ENCODE data around the gene PCDHB5.
"Not testable (repeated sequence)": the region's sequence is repeated elsewhere in the genome, so short reads cannot be mapped to it uniquely, and the experiment has no call there.

Gene PCDHB5

GRCh38 chr5:141135030-141135717 lies at the start of gene PCDHB5:
PCDHB5 (plus strand) TSS chr5:141135206; CDS start chr5:141135435, 229 bp downstream.
- no peak for DNase-seq

- no peak for DNase-seq
Observed at GRCh38 chr5:141094481-141095262, 40.3 kb upstream of the PCDHB5 start, which contains the start of gene PCDHB2. PCDHB2 (plus strand) TSS chr5:141094615; CDS start chr5:141094791, 176 bp downstream.

- DNase-seq = no peak
Observed at GRCh38 chr5:141095263-141095641, 39.8 kb upstream of the PCDHB5 start.

- DNase-seq = not testable (repeated sequence)
Observed at GRCh38 chr5:141096181-141096580, 38.8 kb upstream of the PCDHB5 start.

DNA sequence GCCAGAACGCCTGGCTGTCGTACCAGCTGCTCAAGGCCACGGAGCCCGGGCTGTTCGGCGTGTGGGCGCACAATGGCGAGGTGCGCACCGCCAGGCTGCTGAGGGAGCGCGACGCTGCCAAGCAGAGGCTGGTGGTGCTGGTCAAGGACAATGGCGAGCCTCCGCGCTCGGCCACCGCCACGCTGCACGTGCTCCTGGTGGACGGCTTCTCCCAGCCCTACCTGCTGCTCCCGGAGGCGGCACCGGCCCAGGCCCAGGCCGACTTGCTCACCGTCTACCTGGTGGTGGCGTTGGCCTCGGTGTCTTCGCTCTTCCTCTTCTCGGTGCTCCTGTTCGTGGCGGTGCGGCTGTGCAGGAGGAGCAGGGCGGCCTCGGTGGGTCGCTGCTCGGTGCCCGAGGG lies 38.4 kb upstream of the PCDHB5 start:
- not testable (repeated sequence) for DNase-seq

GRCh38 chr5:141100243-141100805 lies 34.7 kb upstream of the PCDHB5 start, which contains the start of gene PCDHB3:
PCDHB3 (plus strand) TSS chr5:141100473; CDS start chr5:141100650, 177 bp downstream.
- DNase-seq = no peak

GRCh38 chr5:141101059-141101458 lies 33.9 kb upstream of the PCDHB5 start:
- DNase-seq = no peak

- DNase-seq = not testable (repeated sequence)
Observed at GRCh38 chr5:141102070-141102469, 32.9 kb upstream of the PCDHB5 start.

DNA sequence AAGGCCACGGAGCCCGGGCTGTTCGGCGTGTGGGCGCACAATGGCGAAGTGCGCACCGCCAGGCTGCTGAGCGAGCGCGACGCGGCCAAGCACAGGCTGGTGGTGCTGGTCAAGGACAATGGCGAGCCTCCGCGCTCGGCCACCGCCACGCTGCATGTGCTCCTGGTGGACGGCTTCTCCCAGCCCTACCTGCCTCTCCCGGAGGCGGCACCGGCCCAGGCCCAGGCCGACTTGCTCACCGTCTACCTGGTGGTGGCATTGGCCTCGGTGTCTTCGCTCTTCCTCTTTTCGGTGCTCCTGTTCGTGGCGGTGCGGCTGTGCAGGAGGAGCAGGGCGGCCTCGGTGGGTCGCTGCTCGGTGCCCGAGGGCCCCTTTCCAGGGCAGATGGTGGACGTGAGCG lies 32.5 kb upstream of the PCDHB5 start:
- not testable (repeated sequence) for DNase-seq

DNA sequence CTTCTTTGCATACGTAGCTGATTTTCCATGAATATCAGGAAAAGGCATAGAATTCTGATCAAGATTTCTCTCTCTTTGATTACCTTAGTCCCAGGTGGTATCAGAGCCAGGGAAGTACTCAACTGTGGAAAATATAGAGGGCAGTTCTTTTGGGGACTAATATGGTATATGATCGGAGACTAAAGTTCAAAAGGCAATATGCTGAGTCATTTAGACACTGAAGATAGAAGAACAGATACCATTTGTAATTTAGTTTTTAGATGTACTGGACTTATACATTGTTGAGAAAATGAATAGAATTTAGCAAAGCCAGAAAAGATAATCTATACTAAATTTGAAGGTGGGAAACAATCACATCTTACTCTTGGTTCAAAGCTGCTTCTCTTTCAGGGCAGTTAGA lies 29.7 kb upstream of the PCDHB5 start:
- DNase-seq = no peak

DNA sequence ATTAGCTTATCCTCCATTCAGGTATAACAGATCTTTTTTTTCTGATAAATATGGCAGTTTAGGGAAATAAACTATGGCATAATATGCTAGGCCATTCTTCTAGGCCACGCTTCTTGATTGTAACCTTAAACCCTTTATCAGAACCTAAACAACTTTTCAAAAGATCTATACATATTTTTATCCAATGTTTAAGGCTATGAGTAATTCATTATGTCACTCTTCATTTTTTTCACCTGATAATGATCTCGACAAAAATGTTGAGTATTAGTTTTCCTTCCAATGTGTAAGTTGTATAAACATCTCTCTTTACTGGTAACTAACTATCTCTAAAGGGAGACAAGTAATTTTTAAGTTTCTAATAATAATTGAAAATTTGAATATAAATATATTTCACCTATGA lies 15.8 kb upstream of the PCDHB5 start:
- no peak for DNase-seq

- no peak for DNase-seq
Observed at GRCh38 chr5:141121563-141121962, 13.4 kb upstream of the PCDHB5 start, which contains the start of gene PCDHB4. PCDHB4 (plus strand) TSS chr5:141121818; CDS start chr5:141121999, 181 bp downstream.

- DNase-seq = no peak
Observed at GRCh38 chr5:141121985-141122384, 13.0 kb upstream of the PCDHB5 start.

GRCh38 chr5:141123396-141124135 lies 11.4 kb upstream of the PCDHB5 start:
- not testable (repeated sequence) for DNase-seq

- no peak for DNase-seq
Observed at GRCh38 chr5:141127305-141127704, 7.7 kb upstream of the PCDHB5 start.

GRCh38 chr5:141135718-141136266 lies 786 bp downstream of the PCDHB5 start:
- no peak for DNase-seq

GRCh38 chr5:141137346-141137745 lies 2.3 kb downstream of the PCDHB5 start:
- not testable (repeated sequence) for DNase-seq

GRCh38 chr5:141149812-141150211 lies 14.8 kb downstream of the PCDHB5 start, which contains the start of gene PCDHB6:
PCDHB6 (plus strand) TSS chr5:141150057; CDS start chr5:141150258, 201 bp downstream.
- no peak for DNase-seq

DNA sequence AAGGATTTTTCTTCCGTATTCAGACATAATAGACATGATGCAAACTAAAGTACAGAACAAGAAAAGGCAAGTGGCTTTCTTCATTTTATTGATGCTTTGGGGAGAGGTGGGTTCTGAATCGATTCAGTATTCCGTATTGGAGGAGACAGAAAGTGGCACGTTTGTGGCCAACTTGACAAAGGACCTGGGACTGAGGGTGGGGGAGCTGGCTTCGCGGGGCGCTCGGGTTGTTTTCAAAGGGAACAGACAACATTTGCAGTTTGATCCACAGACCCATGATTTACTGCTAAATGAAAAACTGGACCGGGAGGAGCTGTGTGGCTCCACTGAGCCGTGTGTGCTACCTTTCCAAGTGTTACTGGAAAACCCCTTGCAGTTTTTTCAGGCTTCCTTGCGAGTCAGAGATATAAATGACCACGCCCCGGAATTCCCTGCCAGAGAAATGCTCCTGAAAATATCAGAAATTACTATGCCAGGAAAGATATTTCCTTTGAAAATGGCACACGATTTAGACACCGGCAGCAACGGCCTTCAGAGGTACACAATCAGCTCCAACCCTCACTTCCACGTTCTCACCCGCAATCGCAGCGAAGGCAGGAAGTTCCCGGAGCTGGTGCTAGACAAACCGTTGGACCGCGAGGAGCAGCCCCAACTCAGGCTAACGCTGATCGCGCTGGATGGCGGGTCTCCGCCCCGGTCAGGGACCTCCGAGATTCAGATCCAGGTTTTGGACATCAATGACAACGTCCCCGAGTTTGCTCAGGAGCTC lies 15.4 kb downstream of the PCDHB5 start:
- DNase-seq = no peak

GRCh38 chr5:141150993-141151325 lies 16.0 kb downstream of the PCDHB5 start:
- DNase-seq = no peak

- DNase-seq = not testable (repeated sequence)
Observed at GRCh38 chr5:141151632-141152031, 16.6 kb downstream of the PCDHB5 start.

- not testable (repeated sequence) for DNase-seq
Observed at GRCh38 chr5:141152096-141152495, 17.1 kb downstream of the PCDHB5 start.

All from DMS79 (cell line).